ENCODE results near the gene DPYD. TPM values are rescaled to one million over a fixed set of nuclear protein-coding genes. Genes with fewer than 3 reads are reported as not detected.

DPYD gene
- total RNA-seq, 2 donors from 2014 or later = 4.9 to 11.7 TPM

GRCh38 chr1:97571760-97572159 lies 349.1 kb downstream of the DPYD start:
- Histone ChIP-seq H3K27ac (no peak overlapping the region), H3K9me3 (no peaks in the 10 kb centered on the region), H3K4me3 (no peak overlapping the region), H3K36me3 (no peaks in the 10 kb centered on the region), H3K4me1 (no peaks in the 10 kb centered on the region), H3K9ac (ENCODE audit: low read depth in 2 of 2, low read length in 2 of 2) (no peak overlapping the region), H3K27me3 (no peaks in the 10 kb centered on the region)
- TF ChIP-seq CTCF (IDR thresholded peaks at IDR 0.05) = no peak
- intact Hi-C loops (cut with DNase I) = no loop called here
- DNase-seq = no peak

GRCh38 chr1:97570691-97571090 lies 350.1 kb downstream of the DPYD start:
- H3K4me3 ChIP-seq = no peak overlapping the region
- no peaks in the 10 kb centered on the region for H3K36me3 ChIP-seq
- no peak for DNase-seq
- H3K27ac ChIP-seq = no peak overlapping the region
- H3K9ac ChIP-seq (ENCODE audit: low read depth in 2 of 2, low read length in 2 of 2) = no peak overlapping the region
- no peaks in the 10 kb centered on the region for H3K9me3 ChIP-seq
- H3K4me1 ChIP-seq = no peaks in the 10 kb centered on the region
- no peak for TF ChIP-seq CTCF (IDR thresholded peaks at IDR 0.05)
- intact Hi-C loops (cut with DNase I) = no loop called here
- H3K27me3 ChIP-seq = no peaks in the 10 kb centered on the region

- TF ChIP-seq CTCF (IDR thresholded peaks at IDR 0.05) = no peak
- H3K27ac ChIP-seq = no peak overlapping the region
- no peak for DNase-seq
- H3K27me3 ChIP-seq = no peaks in the 10 kb centered on the region
- no peak overlapping the region for H3K4me3 ChIP-seq
- no peaks in the 10 kb centered on the region for H3K9me3 ChIP-seq
- no peaks in the 10 kb centered on the region for H3K36me3 ChIP-seq
- no peak overlapping the region for H3K9ac ChIP-seq (ENCODE audit: low read depth in 2 of 2, low read length in 2 of 2)
- no peaks in the 10 kb centered on the region for H3K4me1 ChIP-seq
- intact Hi-C loops (cut with DNase I) = no loop called here
These were observed 353.7 kb downstream of the DPYD start for GRCh38 chr1:97567000-97567749.

- intact Hi-C loops (cut with DNase I) = no loop called here
- H3K4me3 ChIP-seq = no peak overlapping the region
- DNase-seq = no peak
These were observed 354.9 kb downstream of the DPYD start for GRCh38 chr1:97565886-97566285.

GRCh38 chr1:97563926-97564325 lies 356.9 kb downstream of the DPYD start:
- no peaks in the 10 kb centered on the region for H3K9me3 ChIP-seq
- intact Hi-C loops (cut with DNase I) = no loop called here
- DNase-seq = no peak
- H3K27me3 ChIP-seq = no peaks in the 10 kb centered on the region
- TF ChIP-seq CTCF (IDR thresholded peaks at IDR 0.05) = no peak
- no peak overlapping the region for H3K27ac ChIP-seq
- no peaks in the 10 kb centered on the region for H3K36me3 ChIP-seq
- H3K4me3 ChIP-seq = no peak overlapping the region
- no peak overlapping the region for H3K9ac ChIP-seq (ENCODE audit: low read depth in 2 of 2, low read length in 2 of 2)
- H3K4me1 ChIP-seq = no peaks in the 10 kb centered on the region

More at GRCh38 chr1:97565886-97566285, 354.9 kb downstream of the DPYD start:
- Histone ChIP-seq H3K4me1 (no peaks in the 10 kb centered on the region), H3K9ac (ENCODE audit: low read depth in 2 of 2, low read length in 2 of 2) (no peak overlapping the region), H3K9me3 (no peaks in the 10 kb centered on the region), H3K36me3 (no peaks in the 10 kb centered on the region), H3K27me3 (no peaks in the 10 kb centered on the region), H3K27ac (no peak overlapping the region)
- TF ChIP-seq CTCF (IDR thresholded peaks at IDR 0.05) = no peak

Data from colonic mucosa (tissue), 4 donors.